Measurements from ENCODE around the gene FXYD6. TPM values are rescaled to one million over a fixed set of nuclear protein-coding genes. Genes with fewer than 3 reads are reported as not detected.

Gene FXYD6
- total RNA-seq, 4 donors from 2014 or later, result 7.0 to 27.0 (median 20.1) TPM

GRCh38 chr11:117910525-117910924 lies 34.1 kb upstream of the FXYD6 start:
- intact Hi-C loops (cut with DNase I; ENCODE audit: low total_unique reads), result no loop called here
- 70 to 75% methylated on average over 4 of the region's 4 CpGs for WGBS, 2 donors
- H3K4me3 ChIP-seq (ENCODE audit: low read depth, poor library complexity, severe bottlenecking), result no peak overlapping the region
- TF ChIP-seq POLR2A (IDR thresholded peaks at IDR 0.05) (no peak), CTCF (IDR thresholded peaks at IDR 0.05) (no peak)
- DNase-seq (ENCODE audit: low spot score in 2 of 2), result peak in 1 of 2 donors; percentile 68

- H3K4me3 ChIP-seq (ENCODE audit: low read depth, poor library complexity, severe bottlenecking), result no peak overlapping the region
- intact Hi-C loops (cut with DNase I; ENCODE audit: low total_unique reads), result no loop called here
- TF ChIP-seq CTCF (IDR thresholded peaks at IDR 0.05) (no peak), POLR2A (IDR thresholded peaks at IDR 0.05) (no peak)
- DNase-seq (ENCODE audit: low spot score in 2 of 2), result peak in 1 of 2 donors; percentile 80
- 80 to 89% methylated on average over 12 to 20 of the region's 20 CpGs for WGBS, 2 donors
Observed at GRCh38 chr11:117909611-117910382, 33.3 kb upstream of the FXYD6 start.

- intact Hi-C loops (cut with DNase I; ENCODE audit: low total_unique reads), result no loop called here
- no peak overlapping the region for H3K4me3 ChIP-seq (ENCODE audit: low read depth, poor library complexity, severe bottlenecking)
- TF ChIP-seq CTCF (IDR thresholded peaks at IDR 0.05) (no peak), POLR2A (IDR thresholded peaks at IDR 0.05) (no peak)
- 82 to 88% methylated on average over 4 of the region's 4 CpGs for WGBS, 2 donors
- DNase-seq (ENCODE audit: low spot score in 2 of 2), result peak in 1 of 2 donors; percentile 78
Observed at GRCh38 chr11:117908959-117909610, 32.6 kb upstream of the FXYD6 start.

GRCh38 chr11:117908109-117908895 lies 31.8 kb upstream of the FXYD6 start:
- intact Hi-C loops (cut with DNase I; ENCODE audit: low total_unique reads), result no loop called here

More at GRCh38 chr11:117908109-117908895, 31.8 kb upstream of the FXYD6 start:
- peak in 1 of 2 donors; percentile 56 for DNase-seq (ENCODE audit: low spot score in 2 of 2)
- no peak overlapping the region for H3K4me3 ChIP-seq (ENCODE audit: low read depth, poor library complexity, severe bottlenecking)
- TF ChIP-seq CTCF (IDR thresholded peaks at IDR 0.05), result no peak
- TF ChIP-seq POLR2A (IDR thresholded peaks at IDR 0.05), result no peak
- 85 to 86% methylated on average over 17 of the region's 17 CpGs for WGBS, 2 donors
